ENCODE measurements around the gene SLC4A5.

- TF ChIP-seq POLR2A (IDR thresholded peaks at IDR 0.05) = no peak
- TF ChIP-seq, protein P1, sequence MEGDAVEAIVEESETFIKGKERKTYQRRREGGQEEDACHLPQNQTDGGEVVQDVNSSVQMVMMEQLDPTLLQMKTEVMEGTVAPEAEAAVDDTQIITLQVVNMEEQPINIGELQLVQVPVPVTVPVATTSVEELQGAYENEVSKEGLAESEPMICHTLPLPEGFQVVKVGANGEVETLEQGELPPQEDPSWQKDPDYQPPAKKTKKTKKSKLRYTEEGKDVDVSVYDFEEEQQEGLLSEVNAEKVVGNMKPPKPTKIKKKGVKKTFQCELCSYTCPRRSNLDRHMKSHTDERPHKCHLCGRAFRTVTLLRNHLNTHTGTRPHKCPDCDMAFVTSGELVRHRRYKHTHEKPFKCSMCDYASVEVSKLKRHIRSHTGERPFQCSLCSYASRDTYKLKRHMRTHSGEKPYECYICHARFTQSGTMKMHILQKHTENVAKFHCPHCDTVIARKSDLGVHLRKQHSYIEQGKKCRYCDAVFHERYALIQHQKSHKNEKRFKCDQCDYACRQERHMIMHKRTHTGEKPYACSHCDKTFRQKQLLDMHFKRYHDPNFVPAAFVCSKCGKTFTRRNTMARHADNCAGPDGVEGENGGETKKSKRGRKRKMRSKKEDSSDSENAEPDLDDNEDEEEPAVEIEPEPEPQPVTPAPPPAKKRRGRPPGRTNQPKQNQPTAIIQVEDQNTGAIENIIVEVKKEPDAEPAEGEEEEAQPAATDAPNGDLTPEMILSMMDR (IDR thresholded peaks at IDR 0.05 in 4 of 5, conservative IDR thresholded peaks at IDR 0.05 in 1 of 5) = no peak
Measured at GRCh38 chr2:74188696-74189095, 154.5 kb downstream of the SLC4A5 start.

Measured in gastrocnemius medialis (tissue), 4 donors.